K562 (cell line): ENCODE measurements around the gene ZNF622.

Experiments
- ELF1 ChIP-seq: fragments of 200-800 bp; sonication (Bioruptor generic); IDR thresholded peaks from 2 replicates; pipeline ENCODE4 v1.6.1; 2016; ENCODE audit warnings: missing genetic modification characterization, missing compliant biosample characterization
- HCFC1 ChIP-seq: IDR thresholded peaks from 2 replicates; pipeline ENCODE4 v1.6.1; 2012; ENCODE audit warnings: low read depth, low read length, improper control_type of control experiment
- NR4A1 ChIP-seq, 2 experiments: fragments of 250-450 bp in 1 of 2; fragments of 450-650 bp in 1 of 2; sonication (Bioruptor Pico) in 1 of 2; IDR thresholded peaks; 2 replicates each; pipeline versions ENCODE4 v1.4.0 to v1.6.1; 2016 to 2020; ENCODE audit warnings: mild to moderate bottlenecking in 2 of 2, missing compliant biosample characterization in 1 of 2, missing genetic modification characterization in 1 of 2, moderate library complexity in 1 of 2
- TCF7L2 ChIP-seq: fragments of 150-350 bp; IDR thresholded peaks from 2 replicates; pipeline ENCODE4 v1.6.1; 2016; ENCODE audit warnings: low read depth, mild to moderate bottlenecking, low read length, moderate library complexity
- ZNF589 ChIP-seq: fragments of 200-800 bp; sonication (Bioruptor generic); IDR thresholded peaks from 2 replicates; pipeline ENCODE4 v1.6.1; 2016; ENCODE audit warnings: low read depth, missing genetic modification characterization, missing compliant biosample characterization

DNA sequence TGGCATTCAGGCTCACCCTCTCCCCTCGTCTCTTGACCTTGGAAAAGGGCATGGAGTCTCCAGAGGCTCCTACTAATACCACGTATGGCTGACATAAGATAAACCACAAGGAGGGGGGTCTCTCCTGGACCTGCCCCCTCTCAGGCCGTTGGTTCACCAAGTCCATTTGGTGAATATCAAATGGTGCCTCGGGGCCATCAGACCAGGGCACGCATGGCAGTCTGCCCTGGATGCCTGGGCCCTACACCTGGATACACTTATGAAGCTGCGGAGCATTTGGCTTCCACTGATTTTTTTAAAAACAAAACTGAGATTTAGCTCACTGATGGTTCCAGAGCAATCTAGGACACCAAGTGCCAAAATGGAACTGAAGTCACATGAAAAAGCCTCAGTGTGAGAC lies 40.3 kb upstream of the ZNF622 start:
- TF ChIP-seq NR4A1 (CRISPR knock-in tag; IDR thresholded peaks at IDR 0.05), result no peak
- TF ChIP-seq NR4A1 (tag; IDR thresholded peaks at IDR 0.05), result no peak
- TF ChIP-seq ZNF589 (CRISPR knock-in tag), result no peak
- TF ChIP-seq TCF7L2, result no peak
- no peak for TF ChIP-seq ELF1
- TF ChIP-seq HCFC1, result no peak
